ENCODE measurements around the gene INIP.

The INIP gene

GRCh38 chr9:112752334-112753125 is 34.6 kb upstream of the INIP start:
- no peaks in the 10 kb centered on the region for H3K27me3 ChIP-seq (ENCODE audit: insufficient read depth, low read length, poor library complexity)
- H3K79me2 ChIP-seq (ENCODE audit: insufficient read depth, low read length), result no peaks in the 10 kb centered on the region
- H2AFZ ChIP-seq (ENCODE audit: low read depth, low read length), result no peak overlapping the region
- DNase-seq (no peak), ATAC-seq (ENCODE audit: insufficient read depth, low read depth) (no peak)
- H3K9ac ChIP-seq (ENCODE audit: low read depth, low read length), result no peak overlapping the region
- H4K20me1 ChIP-seq (ENCODE audit: insufficient read depth, low read length), result peaks cover 11% of the 10 kb centered on the region
- H3K27ac ChIP-seq (ENCODE audit: low read length), result no peak overlapping the region
- TF ChIP-seq CTCF (IDR thresholded peaks at IDR 0.05; ENCODE audit: borderline replicate concordance, extremely low read depth, low read length, poor library complexity, severe bottlenecking), result no peak
- TF ChIP-seq EZH2 (IDR thresholded peaks at IDR 0.05; ENCODE audit: borderline replicate concordance, low read depth, low read length, severe bottlenecking), result no peak
- no peaks in the 10 kb centered on the region for H3K36me3 ChIP-seq (ENCODE audit: insufficient read depth, low read length)
- H3K4me3 ChIP-seq (ENCODE audit: low read depth in 1 of 2, low read length in 2 of 2), result no peak overlapping the region
- peaks cover 40% of the 10 kb centered on the region for H3K4me1 ChIP-seq (ENCODE audit: insufficient read depth, low read length)
- no peaks in the 10 kb centered on the region for H3K9me3 ChIP-seq (ENCODE audit: insufficient read depth, low read length, severe bottlenecking)
- H3K4me2 ChIP-seq (ENCODE audit: insufficient read depth, low read length), result peak overlapping the region; percentile 99

GRCh38 chr9:112751056-112751795 is 33.3 kb upstream of the INIP start:
- peak overlapping the region; percentile 84 for H2AFZ ChIP-seq (ENCODE audit: low read depth, low read length)
- H4K20me1 ChIP-seq (ENCODE audit: insufficient read depth, low read length), result peaks cover 11% of the 10 kb centered on the region
- H3K9ac ChIP-seq (ENCODE audit: low read depth, low read length), result peak overlapping the region; percentile 79
- peak; percentile 47 for ATAC-seq (ENCODE audit: insufficient read depth, low read depth)
- no peaks in the 10 kb centered on the region for H3K36me3 ChIP-seq (ENCODE audit: insufficient read depth, low read length)
- H3K4me3 ChIP-seq (ENCODE audit: low read depth in 1 of 2, low read length in 2 of 2), result peak overlapping the region; percentile 78 to 88
- peak overlapping the region; percentile 21; the same call in 1 of the 2 replicates for H3K27ac ChIP-seq (ENCODE audit: low read length)
- peak; percentile 61 for DNase-seq
- peaks cover 40% of the 10 kb centered on the region for H3K4me1 ChIP-seq (ENCODE audit: insufficient read depth, low read length)
- peak overlapping the region; percentile 99 for H3K4me2 ChIP-seq (ENCODE audit: insufficient read depth, low read length)
- H3K27me3 ChIP-seq (ENCODE audit: insufficient read depth, low read length, poor library complexity), result no peaks in the 10 kb centered on the region
- no peaks in the 10 kb centered on the region for H3K79me2 ChIP-seq (ENCODE audit: insufficient read depth, low read length)
- H3K9me3 ChIP-seq (ENCODE audit: insufficient read depth, low read length, severe bottlenecking), result no peaks in the 10 kb centered on the region
- no peak for TF ChIP-seq CTCF (IDR thresholded peaks at IDR 0.05; ENCODE audit: borderline replicate concordance, extremely low read depth, low read length, poor library complexity, severe bottlenecking)
- TF ChIP-seq EZH2 (IDR thresholded peaks at IDR 0.05; ENCODE audit: borderline replicate concordance, low read depth, low read length, severe bottlenecking), result no peak

- Histone ChIP-seq H3K79me2 (ENCODE audit: insufficient read depth, low read length) (no peaks in the 10 kb centered on the region), H3K27ac (ENCODE audit: low read length) (peak overlapping the region; percentile 21; the same call in 1 of the 2 replicates)
- peak; percentile 27; the same call in 2 of the 3 replicates for ATAC-seq (ENCODE audit: insufficient read depth, low read depth)
Observed at GRCh38 chr9:112750764-112751055, 32.8 kb upstream of the INIP start.

More at GRCh38 chr9:112750764-112751055, 32.8 kb upstream of the INIP start:
- peak overlapping the region; percentile 79 for H3K9ac ChIP-seq (ENCODE audit: low read depth, low read length)
- H3K4me1 ChIP-seq (ENCODE audit: insufficient read depth, low read length), result peaks cover 40% of the 10 kb centered on the region
- no peak for DNase-seq
- no peaks in the 10 kb centered on the region for H3K36me3 ChIP-seq (ENCODE audit: insufficient read depth, low read length)
- no peak for TF ChIP-seq EZH2 (IDR thresholded peaks at IDR 0.05; ENCODE audit: borderline replicate concordance, low read depth, low read length, severe bottlenecking)
- TF ChIP-seq CTCF (IDR thresholded peaks at IDR 0.05; ENCODE audit: borderline replicate concordance, extremely low read depth, low read length, poor library complexity, severe bottlenecking), result no peak
- H3K4me3 ChIP-seq (ENCODE audit: low read depth in 1 of 2, low read length in 2 of 2), result peak overlapping the region; percentile 78 to 88; a peak in 3 of 4 replicates
- H3K27me3 ChIP-seq (ENCODE audit: insufficient read depth, low read length, poor library complexity), result no peaks in the 10 kb centered on the region
- peaks cover 11% of the 10 kb centered on the region for H4K20me1 ChIP-seq (ENCODE audit: insufficient read depth, low read length)
- peak overlapping the region; percentile 84 for H2AFZ ChIP-seq (ENCODE audit: low read depth, low read length)
- peak overlapping the region; percentile 99 for H3K4me2 ChIP-seq (ENCODE audit: insufficient read depth, low read length)
- no peaks in the 10 kb centered on the region for H3K9me3 ChIP-seq (ENCODE audit: insufficient read depth, low read length, severe bottlenecking)

All from DND-41 (cell line).